WTC11 (cell line): ENCODE measurements around the gene MYG1. TPM values are rescaled to one million over a fixed set of nuclear protein-coding genes. Genes with fewer than 3 reads are reported as not detected.

ENCODE experiments used
- E2F1 ChIP-seq: sonication (generic); formaldehyde crosslinking; IDR thresholded peaks from 2 replicates; pipeline ENCODE4 v1.8.0; 2022; ENCODE audit warnings: mild to moderate bottlenecking, missing genetic modification reagents
- ELF4 ChIP-seq: sonication (generic); formaldehyde crosslinking; IDR thresholded peaks from 2 replicates; pipeline ENCODE4 v1.8.1; 2022; ENCODE audit warnings: low read depth, mild to moderate bottlenecking, moderate library complexity, missing genetic modification reagents
- ETV6 ChIP-seq: sonication (generic); formaldehyde crosslinking; IDR thresholded peaks from 2 replicates; pipeline ENCODE4 v1.8.1; 2022; ENCODE audit warnings: mild to moderate bottlenecking, missing genetic modification reagents
- GRHL2 ChIP-seq: fragments of 250-450 bp; sonication (Bioruptor Pico); IDR thresholded peaks from 2 replicates; pipeline ENCODE4 v1.8.0; 2022; ENCODE audit warnings: mild to moderate bottlenecking, moderate library complexity; ENCODE audit not compliant: insufficient replicate concordance, severe bottlenecking
- HMGA2 ChIP-seq: fragments of 250-450 bp; sonication (Bioruptor Pico); IDR thresholded peaks from 2 replicates; pipeline ENCODE4 v1.4.0; 2021; ENCODE audit warnings: mild to moderate bottlenecking, moderate library complexity
- HMGXB4 ChIP-seq: sonication (generic); formaldehyde crosslinking; IDR thresholded peaks from 2 replicates; pipeline ENCODE4 v1.8.1; 2023; ENCODE audit warnings: mild to moderate bottlenecking, moderate library complexity, missing genetic modification reagents
- JUN ChIP-seq: sonication (generic); formaldehyde crosslinking; IDR thresholded peaks from 2 replicates; pipeline ENCODE4 v1.8.0; 2023; ENCODE audit warnings: mild to moderate bottlenecking, missing genetic modification reagents
- KAT7 ChIP-seq: sonication (generic); formaldehyde crosslinking; IDR thresholded peaks from 2 replicates; pipeline ENCODE4 v1.8.1; 2023; ENCODE audit warnings: missing genetic modification reagents, mild to moderate bottlenecking, borderline replicate concordance
- NFATC4 ChIP-seq: fragments of 250-450 bp; sonication (Bioruptor Pico); IDR thresholded peaks from 2 replicates; pipeline ENCODE4 v1.9.0; 2021; ENCODE audit warnings: mild to moderate bottlenecking
- NR1H2 ChIP-seq: sonication (generic); formaldehyde crosslinking; IDR thresholded peaks from 2 replicates; pipeline ENCODE4 v1.9.0; 2021; ENCODE audit warnings: mild to moderate bottlenecking, moderate library complexity, missing genetic modification reagents
- PRRX2 ChIP-seq: fragments of 250-450 bp; sonication (Bioruptor Pico); IDR thresholded peaks from 2 replicates; pipeline ENCODE4 v1.8.0; 2021; ENCODE audit warnings: mild to moderate bottlenecking
- SP1 ChIP-seq: sonication (generic); formaldehyde crosslinking; conservative IDR thresholded peaks from 2 replicates; pipeline ENCODE4 v1.8.1; 2022; ENCODE audit warnings: missing genetic modification reagents
- STAT6 ChIP-seq: sonication (generic); formaldehyde crosslinking; conservative IDR thresholded peaks from 2 replicates; pipeline ENCODE4 v1.8.1; 2023; ENCODE audit warnings: mild to moderate bottlenecking, low read depth, missing genetic modification reagents, moderate library complexity
- ZNF121 ChIP-seq: sonication (generic); formaldehyde crosslinking; IDR thresholded peaks from 2 replicates; pipeline ENCODE4 v1.8.0; 2023; ENCODE audit warnings: missing genetic modification reagents
- ZNF263 ChIP-seq: sonication (generic); formaldehyde crosslinking; IDR thresholded peaks from 2 replicates; pipeline ENCODE4 v1.8.1; 2022; ENCODE audit warnings: low read depth, mild to moderate bottlenecking, moderate library complexity, missing genetic modification reagents
- ZNF396 ChIP-seq: fragments of 250-450 bp; sonication (Bioruptor Pico); IDR thresholded peaks from 2 replicates; pipeline ENCODE4 v1.8.0; 2021; ENCODE audit warnings: mild to moderate bottlenecking, moderate library complexity, borderline replicate concordance
- ZNF671 ChIP-seq: fragments of 250-450 bp; sonication (Bioruptor Pico); IDR thresholded peaks from 2 replicates; pipeline ENCODE4 v1.8.0; 2021; ENCODE audit warnings: mild to moderate bottlenecking
- total RNA-seq: library from RNA; stranded (reverse); gene quantifications from 3 replicates; pipeline ENCODE4 v1.2.3, GENCODE V29; 2021
- TF ChIP-seq, protein P1 (sequence below): fragments of 250-450 bp; sonication (Bioruptor Pico); IDR thresholded peaks from 2 replicates; pipeline ENCODE4 v1.9.0; 2021; ENCODE audit warnings: mild to moderate bottlenecking, borderline replicate concordance
- TF ChIP-seq, protein P2 (sequence below): sonication (generic); formaldehyde crosslinking; IDR thresholded peaks from 2 replicates; pipeline ENCODE4 v1.8.0; 2022; ENCODE audit warnings: mild to moderate bottlenecking, missing genetic modification reagents
- TF ChIP-seq, protein P3 (sequence below): sonication (generic); formaldehyde crosslinking; IDR thresholded peaks from 2 replicates; pipeline ENCODE4 v1.8.0; 2023; ENCODE audit warnings: missing genetic modification reagents
- TF ChIP-seq, protein P4 (sequence below): sonication (generic); formaldehyde crosslinking; IDR thresholded peaks from 2 replicates; pipeline ENCODE4 v1.8.1; 2023; ENCODE audit warnings: mild to moderate bottlenecking, missing genetic modification reagents, moderate library complexity
- TF ChIP-seq, protein P5 (sequence below): sonication (generic); formaldehyde crosslinking; IDR thresholded peaks from 2 replicates; pipeline ENCODE4 v1.8.1; 2022; ENCODE audit warnings: low read depth, missing genetic modification reagents, borderline replicate concordance

MYG1 gene
- total RNA-seq, 1 experiment from 2014 or later: 93.1 TPM

- TF ChIP-seq E2F1 (CRISPR knock-in tag) (0 out of 2 replicates have a peak, but pooled peaks have one; percentile 49), ELF4 (CRISPR knock-in tag) (no peak), ZNF671 (no peak), ETV6 (no peak), HMGXB4 (CRISPR knock-in tag) (peak; percentile 75), SP1 (no peak), HMGA2 (CRISPR knock-in tag) (no peak), ZNF263 (no peak), STAT6 (CRISPR knock-in tag) (no peak), NFATC4 (no peak), NR1H2 (CRISPR knock-in tag) (no peak), ZNF121 (CRISPR knock-in tag) (no peak), JUN (CRISPR knock-in tag) (no peak), KAT7 (0 out of 2 replicates have a peak, but pooled peaks have one; percentile 12), ZNF396 (CRISPR knock-in tag) (no peak), PRRX2 (no peak), GRHL2 (CRISPR knock-in tag) (no peak)
- TF ChIP-seq, protein P1, sequence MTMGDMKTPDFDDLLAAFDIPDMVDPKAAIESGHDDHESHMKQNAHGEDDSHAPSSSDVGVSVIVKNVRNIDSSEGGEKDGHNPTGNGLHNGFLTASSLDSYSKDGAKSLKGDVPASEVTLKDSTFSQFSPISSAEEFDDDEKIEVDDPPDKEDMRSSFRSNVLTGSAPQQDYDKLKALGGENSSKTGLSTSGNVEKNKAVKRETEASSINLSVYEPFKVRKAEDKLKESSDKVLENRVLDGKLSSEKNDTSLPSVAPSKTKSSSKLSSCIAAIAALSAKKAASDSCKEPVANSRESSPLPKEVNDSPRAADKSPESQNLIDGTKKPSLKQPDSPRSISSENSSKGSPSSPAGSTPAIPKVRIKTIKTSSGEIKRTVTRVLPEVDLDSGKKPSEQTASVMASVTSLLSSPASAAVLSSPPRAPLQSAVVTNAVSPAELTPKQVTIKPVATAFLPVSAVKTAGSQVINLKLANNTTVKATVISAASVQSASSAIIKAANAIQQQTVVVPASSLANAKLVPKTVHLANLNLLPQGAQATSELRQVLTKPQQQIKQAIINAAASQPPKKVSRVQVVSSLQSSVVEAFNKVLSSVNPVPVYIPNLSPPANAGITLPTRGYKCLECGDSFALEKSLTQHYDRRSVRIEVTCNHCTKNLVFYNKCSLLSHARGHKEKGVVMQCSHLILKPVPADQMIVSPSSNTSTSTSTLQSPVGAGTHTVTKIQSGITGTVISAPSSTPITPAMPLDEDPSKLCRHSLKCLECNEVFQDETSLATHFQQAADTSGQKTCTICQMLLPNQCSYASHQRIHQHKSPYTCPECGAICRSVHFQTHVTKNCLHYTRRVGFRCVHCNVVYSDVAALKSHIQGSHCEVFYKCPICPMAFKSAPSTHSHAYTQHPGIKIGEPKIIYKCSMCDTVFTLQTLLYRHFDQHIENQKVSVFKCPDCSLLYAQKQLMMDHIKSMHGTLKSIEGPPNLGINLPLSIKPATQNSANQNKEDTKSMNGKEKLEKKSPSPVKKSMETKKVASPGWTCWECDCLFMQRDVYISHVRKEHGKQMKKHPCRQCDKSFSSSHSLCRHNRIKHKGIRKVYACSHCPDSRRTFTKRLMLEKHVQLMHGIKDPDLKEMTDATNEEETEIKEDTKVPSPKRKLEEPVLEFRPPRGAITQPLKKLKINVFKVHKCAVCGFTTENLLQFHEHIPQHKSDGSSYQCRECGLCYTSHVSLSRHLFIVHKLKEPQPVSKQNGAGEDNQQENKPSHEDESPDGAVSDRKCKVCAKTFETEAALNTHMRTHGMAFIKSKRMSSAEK (CRISPR knock-in tag): no peak
- TF ChIP-seq, protein P2, sequence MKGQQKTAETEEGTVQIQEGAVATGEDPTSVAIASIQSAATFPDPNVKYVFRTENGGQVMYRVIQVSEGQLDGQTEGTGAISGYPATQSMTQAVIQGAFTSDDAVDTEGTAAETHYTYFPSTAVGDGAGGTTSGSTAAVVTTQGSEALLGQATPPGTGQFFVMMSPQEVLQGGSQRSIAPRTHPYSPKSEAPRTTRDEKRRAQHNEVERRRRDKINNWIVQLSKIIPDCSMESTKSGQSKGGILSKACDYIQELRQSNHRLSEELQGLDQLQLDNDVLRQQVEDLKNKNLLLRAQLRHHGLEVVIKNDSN (CRISPR knock-in tag): peak; percentile 93
- TF ChIP-seq, protein P3, sequence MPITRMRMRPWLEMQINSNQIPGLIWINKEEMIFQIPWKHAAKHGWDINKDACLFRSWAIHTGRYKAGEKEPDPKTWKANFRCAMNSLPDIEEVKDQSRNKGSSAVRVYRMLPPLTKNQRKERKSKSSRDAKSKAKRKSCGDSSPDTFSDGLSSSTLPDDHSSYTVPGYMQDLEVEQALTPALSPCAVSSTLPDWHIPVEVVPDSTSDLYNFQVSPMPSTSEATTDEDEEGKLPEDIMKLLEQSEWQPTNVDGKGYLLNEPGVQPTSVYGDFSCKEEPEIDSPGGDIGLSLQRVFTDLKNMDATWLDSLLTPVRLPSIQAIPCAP: no peak
- TF ChIP-seq, protein P4, sequence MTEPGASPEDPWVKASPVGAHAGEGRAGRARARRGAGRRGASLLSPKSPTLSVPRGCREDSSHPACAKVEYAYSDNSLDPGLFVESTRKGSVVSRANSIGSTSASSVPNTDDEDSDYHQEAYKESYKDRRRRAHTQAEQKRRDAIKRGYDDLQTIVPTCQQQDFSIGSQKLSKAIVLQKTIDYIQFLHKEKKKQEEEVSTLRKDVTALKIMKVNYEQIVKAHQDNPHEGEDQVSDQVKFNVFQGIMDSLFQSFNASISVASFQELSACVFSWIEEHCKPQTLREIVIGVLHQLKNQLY (CRISPR knock-in tag): no peak
- TF ChIP-seq, protein P5, sequence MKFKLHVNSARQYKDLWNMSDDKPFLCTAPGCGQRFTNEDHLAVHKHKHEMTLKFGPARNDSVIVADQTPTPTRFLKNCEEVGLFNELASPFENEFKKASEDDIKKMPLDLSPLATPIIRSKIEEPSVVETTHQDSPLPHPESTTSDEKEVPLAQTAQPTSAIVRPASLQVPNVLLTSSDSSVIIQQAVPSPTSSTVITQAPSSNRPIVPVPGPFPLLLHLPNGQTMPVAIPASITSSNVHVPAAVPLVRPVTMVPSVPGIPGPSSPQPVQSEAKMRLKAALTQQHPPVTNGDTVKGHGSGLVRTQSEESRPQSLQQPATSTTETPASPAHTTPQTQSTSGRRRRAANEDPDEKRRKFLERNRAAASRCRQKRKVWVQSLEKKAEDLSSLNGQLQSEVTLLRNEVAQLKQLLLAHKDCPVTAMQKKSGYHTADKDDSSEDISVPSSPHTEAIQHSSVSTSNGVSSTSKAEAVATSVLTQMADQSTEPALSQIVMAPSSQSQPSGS (CRISPR knock-in tag): no peak
- TF ChIP-seq, all 79 proteins: peak for 12
Observed at GRCh38 chr12:53251477-53252348, 47.8 kb upstream of the MYG1 start (continued).
